GM12892 (cell line): ENCODE results near the gene ATP7B.

Experiments
- DNase-seq: peaks from one replicate; pipeline ENCODE4 v3.0.0; 2011; ENCODE audit not compliant: insufficient read length
- FAIRE-seq: peaks from 2 replicates; lab custom pipeline; 2011; peaks lifted over from hg19 to GRCh38; lab: Jason Lieb, UNC
- POLR2A ChIP-seq: IDR thresholded peaks from 2 replicates; pipeline ENCODE4 v1.6.1; 2011; ENCODE audit warnings: low read depth, low read length, control low read depth
- POLR2AphosphoS5 ChIP-seq: IDR thresholded peaks from 2 replicates; pipeline ENCODE4 v1.6.1; 2011; ENCODE audit warnings: low read depth, low read length, control low read depth
- TAF1 ChIP-seq: IDR thresholded peaks from 2 replicates; pipeline ENCODE4 v1.6.1; 2011; ENCODE audit warnings: low read depth, mild to moderate bottlenecking, control low read depth, low read length, borderline replicate concordance

Gene ATP7B

GRCh38 chr13:51894239-51894638 is 117.0 kb downstream of the ATP7B start:
- FAIRE-seq (no peak), DNase-seq (no peak)
- TF ChIP-seq POLR2AphosphoS5, result no peak
- no peak for TF ChIP-seq POLR2A
- no peak for TF ChIP-seq TAF1

GRCh38 chr13:51892657-51893056 is 118.6 kb downstream of the ATP7B start:
- DNase-seq, result no peak
- TF ChIP-seq POLR2A (no peak), POLR2AphosphoS5 (no peak), TAF1 (no peak)
- no peak for FAIRE-seq

- FAIRE-seq, result no peak
- TF ChIP-seq POLR2AphosphoS5, result no peak
- no peak for TF ChIP-seq POLR2A
- no peak for TF ChIP-seq TAF1
- no peak for DNase-seq
Observed at GRCh38 chr13:51887468-51887867, 123.8 kb downstream of the ATP7B start.

GRCh38 chr13:51885651-51886050 is 125.6 kb downstream of the ATP7B start:
- DNase-seq (no peak), FAIRE-seq (no peak)
- TF ChIP-seq POLR2A, result no peak
- TF ChIP-seq TAF1, result no peak
- no peak for TF ChIP-seq POLR2AphosphoS5

- FAIRE-seq, result no peak
- TF ChIP-seq POLR2A, result no peak
- TF ChIP-seq TAF1, result no peak
Observed at GRCh38 chr13:51883226-51883600, 128.0 kb downstream of the ATP7B start.

More at GRCh38 chr13:51883226-51883600, 128.0 kb downstream of the ATP7B start:
- DNase-seq, result no peak
